Hepatic stellate cell (primary cell): Measurements from ENCODE around the gene NCKAP5L.

Experiments used
- DNase-seq: peaks from one replicate; pipeline ENCODE4 v3.0.0; 2011; ENCODE audit warnings: low spot score

The NCKAP5L gene, protein sequence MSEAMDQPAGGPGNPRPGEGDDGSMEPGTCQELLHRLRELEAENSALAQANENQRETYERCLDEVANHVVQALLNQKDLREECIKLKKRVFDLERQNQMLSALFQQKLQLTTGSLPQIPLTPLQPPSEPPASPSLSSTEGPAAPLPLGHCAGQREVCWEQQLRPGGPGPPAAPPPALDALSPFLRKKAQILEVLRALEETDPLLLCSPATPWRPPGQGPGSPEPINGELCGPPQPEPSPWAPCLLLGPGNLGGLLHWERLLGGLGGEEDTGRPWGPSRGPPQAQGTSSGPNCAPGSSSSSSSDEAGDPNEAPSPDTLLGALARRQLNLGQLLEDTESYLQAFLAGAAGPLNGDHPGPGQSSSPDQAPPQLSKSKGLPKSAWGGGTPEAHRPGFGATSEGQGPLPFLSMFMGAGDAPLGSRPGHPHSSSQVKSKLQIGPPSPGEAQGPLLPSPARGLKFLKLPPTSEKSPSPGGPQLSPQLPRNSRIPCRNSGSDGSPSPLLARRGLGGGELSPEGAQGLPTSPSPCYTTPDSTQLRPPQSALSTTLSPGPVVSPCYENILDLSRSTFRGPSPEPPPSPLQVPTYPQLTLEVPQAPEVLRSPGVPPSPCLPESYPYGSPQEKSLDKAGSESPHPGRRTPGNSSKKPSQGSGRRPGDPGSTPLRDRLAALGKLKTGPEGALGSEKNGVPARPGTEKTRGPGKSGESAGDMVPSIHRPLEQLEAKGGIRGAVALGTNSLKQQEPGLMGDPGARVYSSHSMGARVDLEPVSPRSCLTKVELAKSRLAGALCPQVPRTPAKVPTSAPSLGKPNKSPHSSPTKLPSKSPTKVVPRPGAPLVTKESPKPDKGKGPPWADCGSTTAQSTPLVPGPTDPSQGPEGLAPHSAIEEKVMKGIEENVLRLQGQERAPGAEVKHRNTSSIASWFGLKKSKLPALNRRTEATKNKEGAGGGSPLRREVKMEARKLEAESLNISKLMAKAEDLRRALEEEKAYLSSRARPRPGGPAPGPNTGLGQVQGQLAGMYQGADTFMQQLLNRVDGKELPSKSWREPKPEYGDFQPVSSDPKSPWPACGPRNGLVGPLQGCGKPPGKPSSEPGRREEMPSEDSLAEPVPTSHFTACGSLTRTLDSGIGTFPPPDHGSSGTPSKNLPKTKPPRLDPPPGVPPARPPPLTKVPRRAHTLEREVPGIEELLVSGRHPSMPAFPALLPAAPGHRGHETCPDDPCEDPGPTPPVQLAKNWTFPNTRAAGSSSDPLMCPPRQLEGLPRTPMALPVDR (N-terminal part only)

DNA sequence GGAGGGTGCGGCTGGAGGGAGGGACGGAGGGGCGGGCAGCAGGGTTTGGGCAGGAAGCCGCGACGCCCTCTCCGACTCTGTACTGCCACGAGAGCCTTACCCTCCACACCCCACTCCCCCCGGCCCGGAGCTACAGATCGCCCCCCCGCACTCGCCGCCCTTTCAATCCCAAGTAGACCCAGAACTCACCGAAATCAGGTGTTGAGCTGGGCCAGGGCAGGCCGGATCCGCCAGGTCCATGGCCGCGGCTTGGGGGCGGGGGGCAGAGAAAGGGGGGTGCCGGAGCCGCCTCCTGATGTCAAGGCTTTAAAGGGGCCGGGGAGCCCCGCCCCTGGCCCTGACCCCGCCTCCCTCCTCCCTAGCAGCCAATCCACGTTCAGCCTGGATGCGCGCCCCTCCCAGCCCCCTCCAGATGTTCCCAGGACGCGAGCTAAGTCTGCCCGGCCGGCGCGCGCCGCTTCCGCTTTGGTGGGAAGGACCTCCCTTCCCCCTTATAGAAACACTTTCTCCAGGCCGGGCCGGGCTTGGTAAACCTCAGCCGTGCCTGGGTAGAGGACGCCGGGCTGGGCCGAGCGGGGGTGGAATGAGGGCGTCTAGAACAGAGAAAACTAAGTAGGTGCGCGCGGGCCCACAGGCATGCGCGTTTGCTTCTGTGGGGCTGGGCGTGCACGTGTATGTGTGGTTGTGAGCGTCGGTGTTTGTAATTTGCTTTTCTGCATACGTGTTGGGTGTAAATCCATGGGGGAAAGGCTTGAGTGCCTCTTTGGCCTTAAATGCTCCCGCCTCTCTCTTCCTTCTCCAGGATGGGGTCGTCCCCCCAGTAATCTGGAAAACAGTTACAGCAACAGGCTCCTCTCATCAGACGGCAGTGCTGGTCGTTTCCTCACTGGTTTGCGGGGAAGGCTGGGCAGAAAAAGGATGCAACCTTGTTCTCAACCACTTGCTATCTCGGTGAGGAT, at the start of gene NCKAP5L:
Gene NCKAP5L (minus strand): TSS at position 281 of the 959 bp plus-strand sequence. CDS start 24,369 bp downstream, outside the sequence.
- DNase-seq = peak; percentile 97

DNA sequence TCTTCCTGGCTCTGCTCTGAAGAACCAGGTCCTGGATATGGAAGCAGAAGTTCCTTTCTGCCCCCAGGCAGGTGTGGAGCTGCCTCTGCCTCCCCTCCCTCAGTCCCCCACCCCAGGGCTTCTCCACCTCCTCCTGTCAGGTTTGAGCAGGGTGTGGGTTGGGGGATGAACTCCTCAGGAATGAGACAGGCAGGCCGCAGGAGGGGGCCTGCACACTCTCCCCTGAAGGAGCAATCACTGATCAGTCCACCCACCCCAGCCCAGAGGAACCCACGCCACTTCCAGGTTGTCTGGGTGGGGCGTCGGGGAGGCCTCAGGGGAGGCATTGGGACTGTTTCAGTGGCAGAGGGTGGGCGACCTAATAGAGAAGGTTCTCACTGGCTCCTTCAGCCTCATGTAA, 48.9 kb upstream of the NCKAP5L start:
- no peak for DNase-seq

DNA sequence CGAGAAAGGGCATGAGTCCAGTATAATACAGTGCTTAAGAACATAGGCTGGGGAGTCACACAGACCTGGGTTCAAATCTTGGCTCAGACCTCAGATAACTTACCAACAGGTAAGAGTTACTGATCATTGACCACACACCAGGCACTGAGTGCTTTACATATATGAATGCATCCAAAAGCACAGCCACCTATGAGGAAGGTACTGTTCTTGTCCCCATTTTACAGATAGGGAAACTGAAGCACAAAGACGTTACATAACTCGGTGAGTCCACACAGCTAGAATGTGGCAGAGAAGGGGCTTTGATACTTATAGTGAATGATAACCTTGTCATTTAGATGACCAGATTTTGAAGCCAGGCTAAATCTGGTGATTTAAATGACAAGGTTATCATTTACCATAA, 47.9 kb upstream of the NCKAP5L start:
- DNase-seq = no peak

DNA sequence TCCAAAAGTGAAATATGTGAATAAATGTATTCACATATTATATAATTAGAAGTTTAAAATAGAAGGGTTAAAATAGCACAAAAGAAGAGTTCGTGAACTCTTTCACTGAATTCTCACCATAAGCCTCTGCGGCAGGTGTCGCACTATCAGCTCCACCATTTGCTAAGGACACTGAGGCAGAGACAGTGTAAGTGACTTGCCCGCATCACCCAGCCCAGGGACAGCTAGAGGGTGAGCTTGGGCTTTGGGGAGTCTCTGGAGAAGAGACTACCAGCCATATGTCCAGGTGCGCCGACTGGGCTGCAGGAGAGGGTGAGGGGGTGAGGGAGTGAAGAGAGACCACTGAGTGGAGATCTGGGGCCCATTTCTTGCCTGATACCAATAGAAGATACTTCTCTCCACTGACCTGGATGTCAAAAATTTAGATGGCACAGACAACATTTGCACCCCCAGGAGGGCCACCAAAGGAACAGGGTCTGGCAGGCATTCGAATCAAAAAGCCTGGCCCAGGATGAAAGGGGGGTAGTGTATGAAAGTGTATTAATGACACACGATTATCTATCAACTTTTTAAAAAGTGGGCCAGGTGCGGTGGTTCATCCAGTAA, 47.0 kb upstream of the NCKAP5L start:
- DNase-seq = no peak

DNA sequence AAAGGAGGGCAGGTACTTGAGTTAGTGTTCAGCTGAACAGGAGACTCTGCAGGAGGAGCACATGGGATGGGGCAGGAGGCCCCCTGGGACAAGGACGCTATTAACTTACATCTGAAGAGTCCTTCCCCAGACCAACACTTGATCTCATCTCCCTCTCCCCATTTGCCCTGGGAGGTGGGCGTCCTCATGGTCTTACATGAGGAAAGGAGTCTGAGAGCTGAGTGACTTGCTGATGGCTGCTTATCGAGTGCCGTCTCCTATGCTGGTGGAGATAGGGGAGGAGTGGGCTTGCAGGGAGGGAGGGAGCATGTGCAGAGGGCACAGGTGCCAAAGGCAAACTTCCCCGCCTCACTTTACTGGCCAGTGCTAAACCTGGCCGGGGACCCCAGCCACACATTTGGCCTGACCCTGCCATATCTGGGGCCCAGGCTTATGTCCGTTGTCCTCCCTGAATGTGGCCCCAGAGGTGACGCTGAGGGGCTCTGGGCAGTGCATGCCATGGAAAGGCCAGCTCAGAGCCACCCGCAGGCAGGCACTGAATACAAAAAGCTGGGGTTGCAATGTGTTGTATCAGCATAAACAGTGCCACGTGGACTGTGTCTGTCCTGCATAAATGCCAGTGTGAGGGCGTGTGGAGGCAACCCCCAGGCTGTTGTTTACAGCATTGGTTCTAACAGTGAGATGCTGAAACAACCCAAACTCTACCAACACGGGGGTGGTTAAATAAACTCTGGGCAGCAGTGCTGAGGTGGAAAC, 46.1 kb upstream of the NCKAP5L start:
- no peak for DNase-seq

DNA sequence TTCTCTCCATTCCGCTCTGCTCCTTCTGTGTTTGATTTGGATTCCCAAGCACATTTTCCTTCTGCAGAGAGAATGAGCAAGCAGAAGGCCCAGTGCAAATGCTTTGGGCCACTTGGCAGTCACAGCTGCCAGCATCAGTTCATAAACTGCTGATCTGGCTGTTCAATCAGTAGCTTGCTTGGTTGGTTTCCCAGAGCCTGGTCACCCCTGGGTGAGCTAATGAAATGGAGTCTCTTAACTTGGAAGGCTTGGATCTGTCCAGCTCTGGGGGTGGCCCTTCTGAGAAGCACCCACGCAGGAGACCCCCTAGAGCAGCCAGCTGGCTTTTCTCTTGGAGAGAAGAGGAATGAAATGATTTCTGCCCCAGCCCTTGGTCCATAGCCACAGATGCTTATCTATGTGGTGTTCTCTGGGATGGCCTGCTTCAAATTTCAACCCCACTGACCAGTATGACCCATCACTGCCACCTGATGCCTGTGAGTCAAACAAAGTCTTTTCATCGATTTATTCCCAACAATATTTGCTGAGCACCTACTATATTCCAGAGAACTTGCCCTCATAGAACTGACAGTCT, 45.2 kb upstream of the NCKAP5L start:
- no peak for DNase-seq

DNA sequence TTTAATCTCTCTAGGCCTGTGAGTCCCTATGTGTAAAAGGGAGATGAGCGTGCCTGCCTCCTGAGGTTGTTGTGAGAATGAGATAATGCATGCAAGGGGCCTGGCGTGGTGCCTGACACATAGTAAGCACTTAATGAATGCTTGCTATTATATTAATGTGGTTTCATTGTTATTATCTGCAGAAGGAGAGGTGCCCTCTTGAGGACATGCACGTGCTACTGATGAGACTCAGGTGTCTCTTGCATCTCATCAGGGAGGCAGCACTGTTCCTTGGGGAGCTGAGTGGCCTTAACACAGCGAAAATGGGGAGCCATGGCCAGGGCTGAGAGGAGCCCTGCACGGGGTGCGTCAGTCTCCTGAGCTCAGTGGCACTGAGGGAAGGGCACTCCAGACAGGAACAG, 44.6 kb upstream of the NCKAP5L start:
- DNase-seq = no peak

DNA sequence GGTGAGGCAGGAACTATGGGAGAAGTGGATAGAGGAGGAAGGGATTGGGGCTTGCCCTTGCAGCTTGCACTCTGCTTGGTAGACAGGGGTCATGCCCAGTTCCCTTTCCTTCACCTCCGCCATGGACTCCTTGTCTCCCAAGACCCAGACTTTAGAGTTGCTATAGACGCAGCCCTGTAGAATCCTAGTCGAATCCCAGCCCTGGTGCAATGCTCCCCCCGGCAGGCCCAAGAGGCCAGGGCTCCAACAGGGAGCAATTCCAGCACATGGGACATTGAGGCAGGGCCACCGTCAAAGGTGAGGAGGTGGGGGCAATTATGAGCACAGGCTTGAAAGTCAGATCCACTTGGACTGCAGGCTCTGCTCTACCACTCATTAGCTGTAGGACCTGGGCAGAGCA, 44.2 kb upstream of the NCKAP5L start:
- DNase-seq = no peak

DNA sequence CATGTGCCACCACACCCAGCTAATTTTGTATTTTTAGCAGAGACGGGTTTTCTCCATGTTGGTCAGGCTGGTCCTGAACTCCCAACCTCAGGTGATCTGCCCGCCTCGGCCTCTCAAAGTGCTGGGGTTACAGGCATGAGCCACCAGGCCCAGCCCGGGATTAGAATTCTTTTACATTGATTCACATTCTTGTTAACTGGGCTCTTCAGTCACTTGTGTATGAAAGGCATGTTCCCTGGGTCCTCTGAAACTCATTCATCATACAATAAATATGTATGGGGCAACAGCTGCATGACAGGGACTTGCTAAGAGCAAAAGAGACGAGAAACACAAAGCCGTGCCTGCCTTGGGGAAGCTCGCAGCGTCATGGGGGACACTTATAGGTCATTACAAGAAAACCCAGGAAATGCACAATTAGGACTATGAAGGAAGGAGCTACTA, 43.6 kb upstream of the NCKAP5L start:
- peak; percentile 76 for DNase-seq

DNA sequence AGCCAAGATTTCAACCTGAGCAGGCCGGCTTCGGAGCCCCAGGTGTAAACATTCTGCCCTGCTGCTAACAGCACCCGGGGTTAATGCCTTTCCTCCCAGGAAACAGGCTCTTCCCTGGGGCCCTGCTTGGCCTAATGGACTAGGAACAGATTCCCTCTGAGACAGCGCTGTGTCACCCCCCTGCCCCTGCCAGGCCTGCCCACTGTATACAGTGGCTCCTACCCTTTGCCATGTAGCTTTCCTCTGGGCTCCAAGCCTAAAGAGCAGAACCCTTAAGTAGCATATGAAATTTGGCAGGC, 43.0 kb upstream of the NCKAP5L start:
- DNase-seq = no peak

DNA sequence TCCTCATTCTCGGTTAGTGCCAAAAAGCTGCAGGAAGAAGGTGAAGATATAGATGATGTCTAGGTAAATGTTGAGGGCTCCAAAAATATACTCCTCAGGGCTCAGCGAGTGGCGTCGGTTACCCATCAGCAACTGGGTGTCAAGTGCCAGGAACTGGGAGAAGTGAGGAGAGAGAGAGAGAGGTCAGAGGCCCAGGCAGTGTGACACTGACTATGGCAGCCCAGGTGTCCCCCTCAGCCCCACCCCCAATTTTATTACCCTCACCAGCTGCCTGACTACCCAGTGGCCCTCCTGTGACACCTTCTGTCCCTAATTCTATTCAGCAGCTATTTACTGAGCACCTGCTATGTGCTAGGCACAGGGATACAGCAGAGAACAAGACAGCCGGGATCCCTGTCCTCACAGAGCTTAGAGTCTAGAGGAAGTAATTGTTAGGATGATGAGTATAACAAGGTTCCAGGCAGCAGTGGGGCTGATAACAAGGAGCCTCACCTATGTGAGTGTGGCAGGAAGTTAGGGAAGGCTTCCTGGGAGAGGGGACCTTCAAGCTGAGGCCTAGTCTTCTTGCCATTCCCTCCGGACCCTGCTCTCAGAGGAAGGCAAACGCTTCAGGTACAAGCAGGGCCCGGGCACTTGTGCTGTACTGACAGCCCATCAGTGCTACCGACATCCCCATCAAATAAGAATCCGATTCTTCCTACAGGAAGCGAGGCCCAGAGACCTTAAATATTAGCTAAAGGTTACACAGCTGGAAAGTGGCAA, 42.5 kb upstream of the NCKAP5L start:
- DNase-seq = no peak

DNA sequence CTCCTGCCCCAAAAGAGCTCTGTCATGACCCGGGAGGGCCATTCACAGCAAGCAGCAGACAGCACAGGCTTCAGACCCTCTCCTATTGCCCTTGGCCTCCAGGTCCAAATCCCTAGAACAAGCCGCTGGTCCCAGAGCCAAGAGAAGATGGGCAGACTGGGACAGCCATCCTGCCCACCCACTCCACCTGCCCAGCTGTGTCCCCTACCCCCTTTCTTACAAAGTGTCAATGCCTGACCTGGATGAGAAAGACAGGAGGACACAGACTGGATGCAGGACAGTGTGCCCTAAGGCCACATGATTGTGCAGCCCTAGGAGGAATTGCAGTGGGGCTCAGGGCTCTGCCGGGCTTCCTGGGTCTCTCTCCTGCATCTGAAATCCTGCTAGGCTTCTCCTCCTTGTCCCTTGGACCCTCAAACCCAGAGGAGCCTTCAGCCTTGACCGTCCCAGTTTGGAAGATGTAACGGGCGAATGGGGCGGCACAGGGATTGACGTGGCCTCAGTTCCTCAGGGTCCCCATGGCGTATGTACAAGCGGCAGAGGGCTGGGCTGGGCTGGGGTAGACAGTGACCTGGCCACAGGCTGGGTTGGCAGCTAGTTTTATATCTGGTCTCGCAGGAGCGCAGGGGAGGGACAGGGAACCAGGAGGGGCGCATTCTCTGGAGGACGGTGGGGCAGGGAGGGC, 41.7 kb upstream of the NCKAP5L start:
- no peak for DNase-seq

DNA sequence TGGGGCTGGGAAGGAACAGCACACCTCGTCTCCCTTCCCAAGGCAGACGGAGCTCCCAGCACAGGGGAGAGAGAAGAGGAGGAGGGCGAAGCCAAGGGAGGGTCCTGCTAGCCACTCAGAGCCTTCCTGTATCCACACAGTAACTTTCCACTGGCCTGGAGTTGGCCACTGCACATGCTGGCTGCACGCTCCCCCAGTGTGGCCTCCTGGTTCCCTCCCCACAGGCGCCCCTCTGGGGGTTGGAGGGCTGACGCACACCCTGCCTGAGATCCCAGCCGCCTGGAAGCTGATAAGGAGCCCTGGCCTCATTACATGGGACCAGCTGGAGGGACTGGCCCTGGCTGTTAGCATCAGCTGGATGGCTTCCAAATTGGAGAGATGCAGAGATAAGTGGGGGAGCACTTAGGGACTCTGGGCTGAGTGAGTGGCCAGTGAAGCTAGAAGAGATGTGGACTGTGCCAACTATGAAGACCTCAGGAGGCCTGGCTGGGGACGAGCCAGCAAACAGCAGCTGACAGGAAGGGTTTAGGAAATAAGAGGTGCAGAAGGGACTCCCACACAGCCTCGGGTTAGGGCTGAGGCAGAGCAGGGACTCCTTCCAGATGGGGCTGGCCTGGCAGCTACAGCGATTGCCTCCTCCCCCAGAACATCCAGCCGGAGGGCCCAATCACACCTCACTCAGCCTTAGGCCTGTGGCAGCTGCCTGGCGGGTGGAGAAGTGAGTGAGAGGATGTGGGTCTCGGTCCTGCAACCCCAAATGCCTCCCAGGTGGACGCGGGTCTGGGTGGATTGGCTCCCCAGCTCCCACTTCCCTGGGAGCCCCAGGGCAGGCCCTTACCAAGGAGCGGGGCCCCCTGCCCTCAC, 41.0 kb upstream of the NCKAP5L start:
- peak; percentile 97 for DNase-seq

DNA sequence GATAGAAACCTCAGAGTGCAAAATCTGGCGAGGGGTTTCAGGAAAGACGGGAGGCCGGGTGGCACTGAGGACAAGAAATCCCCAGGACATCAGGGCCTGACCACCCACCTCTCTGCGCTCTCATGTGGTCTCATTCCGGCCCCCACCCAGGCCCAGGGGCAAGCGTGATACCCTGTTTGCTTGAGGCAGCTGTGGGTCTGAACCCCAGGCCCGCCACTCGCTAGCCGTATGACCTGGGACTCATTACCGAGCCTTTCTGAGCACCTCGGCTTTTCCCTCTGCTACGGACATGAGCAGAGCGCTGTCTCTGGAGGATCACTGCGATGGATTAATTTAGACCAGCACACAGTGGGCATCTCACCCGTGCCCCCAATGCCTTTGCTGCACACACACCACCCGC, 40.2 kb upstream of the NCKAP5L start:
- no peak for DNase-seq

DNA sequence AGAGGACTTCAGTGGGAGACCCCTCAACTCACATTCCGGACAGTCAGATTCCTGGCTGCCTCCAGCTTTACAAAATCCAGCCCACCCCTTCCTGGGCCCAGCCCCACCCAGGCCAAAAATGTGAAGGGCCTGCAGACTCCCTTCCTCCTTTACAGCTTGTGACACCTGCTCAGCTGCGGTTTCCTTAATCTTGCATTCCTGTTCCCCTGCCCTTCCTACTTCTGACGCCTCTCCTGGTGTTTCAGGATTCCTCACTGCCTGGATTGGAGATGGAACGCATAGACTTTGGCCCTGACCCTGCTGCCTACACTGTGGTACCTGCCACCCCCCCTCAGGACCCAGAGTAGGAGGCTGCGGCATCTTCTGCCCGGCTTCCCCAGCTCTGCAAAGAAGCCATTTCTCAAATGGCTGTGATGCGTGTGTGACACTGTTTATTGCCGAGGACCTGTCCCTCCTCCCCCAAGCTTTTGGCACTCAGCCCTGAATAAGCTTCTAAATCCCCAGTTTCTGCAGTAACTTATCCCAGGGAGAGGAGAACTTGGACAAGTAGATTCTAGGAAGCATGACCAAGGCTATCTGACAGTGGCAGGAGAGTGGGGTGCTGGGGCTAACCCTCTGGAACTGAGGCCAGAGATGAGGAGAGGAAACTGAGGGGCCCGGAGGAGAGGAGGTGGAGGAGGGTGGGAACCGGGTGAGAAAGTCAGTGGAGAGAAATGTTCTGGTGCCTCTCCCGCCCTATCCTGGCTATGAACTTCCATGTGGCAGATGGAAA, 39.5 kb upstream of the NCKAP5L start:
- no peak for DNase-seq

DNA sequence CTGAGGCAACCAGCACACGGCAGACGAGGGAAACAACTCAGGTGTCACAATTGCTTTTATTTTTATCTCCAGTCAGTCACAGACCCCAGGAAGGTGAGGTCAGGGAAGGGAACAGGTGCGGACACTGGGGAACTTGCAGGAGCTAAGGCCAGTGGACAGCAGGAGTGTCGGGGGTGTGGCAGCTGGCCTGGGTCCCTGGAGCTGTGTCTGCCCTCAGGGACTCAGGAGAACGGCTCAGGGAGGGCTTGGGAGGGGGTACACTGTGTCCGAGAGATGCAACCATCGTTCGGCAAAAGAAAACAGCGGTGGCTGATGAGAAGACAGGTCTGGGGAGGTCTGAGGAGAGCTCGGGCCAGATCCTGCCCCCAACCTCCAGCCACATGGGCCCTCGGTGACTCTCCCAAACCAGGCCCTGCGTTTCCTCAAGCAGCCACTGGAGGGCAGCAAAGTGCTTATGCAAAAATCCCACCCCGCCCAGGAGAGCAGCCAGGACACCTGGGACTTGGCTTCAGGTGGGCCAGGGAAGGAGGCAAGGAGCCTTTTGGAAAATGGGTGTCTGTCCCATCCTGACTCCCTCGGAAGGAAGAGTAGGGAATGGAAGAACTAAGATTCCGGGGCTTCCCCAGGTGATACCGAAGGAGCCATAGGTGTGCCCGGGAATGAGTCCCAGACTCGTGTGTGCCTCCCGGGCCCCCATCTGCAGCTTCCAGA, 38.8 kb upstream of the NCKAP5L start:
- peak; percentile 86 for DNase-seq
